HCT116 (cell line): Measurements from ENCODE around the gene LIMA1. TPM values are rescaled to one million over a fixed set of nuclear protein-coding genes. Genes with fewer than 3 reads are reported as not detected.

ENCODE experiments used
- ATAC-seq: fragments of 200-7000 bp; cut with Tn5 transposase; 2 replicates; pipeline ENCODE4 v1.9.1; 2020; ENCODE audit warnings: mild to moderate bottlenecking, moderate library complexity
- BruUV-seq: library from RNA; stranded (reverse); fragments of 400-500 nt; replicated peaks from 2 replicates; lab custom pipeline; 2021; lab: Mats Ljungman, UMichigan
- CTCF ChIA-PET: fragments of 300-600 bp; sonication (Branson Sonifier 250); formaldehyde crosslinking; loops from one replicate; lab custom pipeline; 2021; ENCODE audit warnings: antibody characterized with exemption; lab: Charles Lee
- POLR2A ChIA-PET: fragments of 300-600, 350-600 bp; sonication (Branson Sonifier 250); formaldehyde crosslinking; loops from one replicate; lab custom pipeline; 2021; ENCODE audit warnings: antibody characterized with exemption; lab: Charles Lee
- RAD21 ChIA-PET, 2 experiments: fragments of 300-600 bp; sonication (Branson Sonifier 250); formaldehyde crosslinking; loops; one replicate each; lab custom pipeline; 2023; ENCODE audit warnings: low total read pairs in 2 of 2; ENCODE audit not compliant: uncharacterized antibody in 2 of 2, unreplicated experiment in 2 of 2, low non-redundant PET in 1 of 2; lab: Charles Lee
- DNase-seq: peaks from one replicate; pipeline ENCODE4 v3.0.0-alpha.2; 2010; ENCODE audit warnings: low read depth, low spot score
- H2AFZ ChIP-seq: fragments of 200-600 bp; shearing (Covaris generic), sonication (generic); 2 replicates; pipeline ENCODE4 v1.6.1; 2017; ENCODE audit warnings: low read depth, mixed run types, mixed read lengths, antibody characterized with exemption, low read length; ENCODE audit not compliant: poor library complexity, severe bottlenecking
- H3K27ac ChIP-seq: 2 replicates; pipeline ENCODE4 v1.5.1; 2012; ENCODE audit warnings: low read depth, low read length
- H3K27me3 ChIP-seq: fragments of 200-600 bp; sonication (generic); 2 replicates; pipeline ENCODE4 v1.6.1; 2016; ENCODE audit warnings: mixed run types, low read length, mixed read lengths; ENCODE audit not compliant: insufficient read depth
- H3K36me3 ChIP-seq, 2 experiments: fragments of 200-500 bp in 1 of 2; fragments of 200-600 bp in 1 of 2; sonication (Bioruptor generic) in 1 of 2; sonication (generic) in 1 of 2; 2 replicates each; pipeline versions ENCODE4 v1.5.1 to v1.6.1; 2014 to 2016; ENCODE audit warnings: low read length in 2 of 2, inconsistent platforms in 1 of 2, mixed read lengths in 1 of 2, mixed run types in 1 of 2; ENCODE audit not compliant: insufficient read depth in 2 of 2, control insufficient read depth in 1 of 2
- H3K4me1 ChIP-seq, 2 experiments: fragments of 200-600 bp in 1 of 2; sonication (generic) in 1 of 2; 2 replicates each; pipeline versions ENCODE4 v1.5.1 to v1.6.1; 2012 to 2017; ENCODE audit warnings: low read length in 2 of 2, inconsistent platforms in 1 of 2, mild to moderate bottlenecking in 1 of 2, mixed read lengths in 1 of 2, mixed run types in 1 of 2, moderate library complexity in 1 of 2; ENCODE audit not compliant: insufficient read depth in 2 of 2, control insufficient read depth in 1 of 2
- H3K4me2 ChIP-seq: fragments of 200-600 bp; sonication (generic); 2 replicates; pipeline ENCODE4 v1.6.1; 2017; ENCODE audit warnings: mixed run types, low read length, mixed read lengths
- H3K4me3 ChIP-seq, 2 experiments: fragments of 200-600 bp in 1 of 2; sonication (generic) in 1 of 2; replicated peaks in 1 of 2; 2 replicates each; pipeline ENCODE4 v1.5.1; 2011 to 2016; ENCODE audit warnings: low read length in 2 of 2, control low read depth in 1 of 2, low read depth in 1 of 2, mild to moderate bottlenecking in 1 of 2, mixed read lengths in 1 of 2, mixed run types in 1 of 2
- H3K79me2 ChIP-seq: fragments of 200-600 bp; sonication (generic); 2 replicates; pipeline ENCODE4 v1.6.1; 2017; ENCODE audit warnings: mild to moderate bottlenecking, mixed run types, low read length, moderate library complexity, mixed read lengths; ENCODE audit not compliant: insufficient read depth
- H3K9ac ChIP-seq: fragments of 200-600 bp; sonication (generic); 2 replicates; pipeline ENCODE4 v1.6.1; 2016; ENCODE audit warnings: low read length, mixed read lengths
- H3K9me2 ChIP-seq: fragments of 200-600 bp; sonication (generic), shearing (Covaris generic); 2 replicates; pipeline ENCODE4 v1.6.1; 2017; ENCODE audit warnings: mixed run types, mild to moderate bottlenecking, moderate library complexity; ENCODE audit not compliant: insufficient read depth
- H3K9me3 ChIP-seq, 2 experiments: fragments of 200-500 bp in 1 of 2; fragments of 200-600 bp in 1 of 2; sonication (Bioruptor generic) in 1 of 2; sonication (generic) in 1 of 2; 2 replicates each; pipeline ENCODE4 v1.6.1; 2014 to 2017; ENCODE audit warnings: low read length in 2 of 2, mixed read lengths in 2 of 2, inconsistent platforms in 1 of 2, low read depth in 1 of 2, mild to moderate bottlenecking in 1 of 2, mixed run types in 1 of 2, moderate library complexity in 1 of 2; ENCODE audit not compliant: control insufficient read depth in 1 of 2, insufficient read depth in 1 of 2
- H4K20me1 ChIP-seq: fragments of 200-600 bp; sonication (generic), shearing (Covaris generic); 2 replicates; pipeline ENCODE4 v1.6.1; 2017; ENCODE audit warnings: mixed run types, mild to moderate bottlenecking, moderate library complexity; ENCODE audit not compliant: insufficient read depth
- CBX3 ChIP-seq: IDR thresholded peaks from 2 replicates; pipeline ENCODE4 v1.6.1; 2012; ENCODE audit warnings: low read depth
- CEBPB ChIP-seq: IDR thresholded peaks from 2 replicates; pipeline ENCODE4 v1.6.1; 2012; ENCODE audit warnings: low read depth
- EGR1 ChIP-seq: IDR thresholded peaks from 2 replicates; pipeline ENCODE4 v1.6.1; 2012; ENCODE audit warnings: low read depth
- ELF1 ChIP-seq: IDR thresholded peaks from 2 replicates; pipeline ENCODE4 v1.6.1; 2012; ENCODE audit warnings: low read depth, borderline replicate concordance
- EZH2 ChIP-seq: fragments of 200-600 bp; sonication (generic); IDR thresholded peaks from 2 replicates; pipeline ENCODE4 v1.6.1; 2017; ENCODE audit warnings: antibody characterized with exemption, mixed run types
- EZH2phosphoT487 ChIP-seq: fragments of 200-600 bp; IDR thresholded peaks from 2 replicates; pipeline ENCODE4 v1.6.1; 2018; ENCODE audit warnings: antibody characterized with exemption, borderline replicate concordance
- FOSL1 ChIP-seq: IDR thresholded peaks from 2 replicates; pipeline ENCODE4 v1.6.1; 2012; ENCODE audit warnings: low read depth
- JUND ChIP-seq: IDR thresholded peaks from 2 replicates; pipeline ENCODE4 v1.6.1; 2012
- POLR2A ChIP-seq: IDR thresholded peaks from 2 replicates; pipeline ENCODE4 v1.7.0; 2011; ENCODE audit warnings: borderline replicate concordance; ENCODE audit not compliant: insufficient read depth, insufficient read length; ENCODE audit errors: extremely low read depth
- POLR2AphosphoS5 ChIP-seq: IDR thresholded peaks from 2 replicates; pipeline ENCODE4 v1.6.1; 2011; ENCODE audit warnings: mild to moderate bottlenecking, low read depth, low read length, moderate library complexity
- SIN3A ChIP-seq: IDR thresholded peaks from 2 replicates; pipeline ENCODE4 v1.6.1; 2012; ENCODE audit warnings: low read depth
- SRF ChIP-seq: IDR thresholded peaks from 2 replicates; pipeline ENCODE4 v1.6.1; 2012; ENCODE audit warnings: low read depth
- TCF7L2 ChIP-seq: IDR thresholded peaks from 2 replicates; pipeline ENCODE4 v1.7.0; 2011; ENCODE audit warnings: borderline replicate concordance, inconsistent platforms; ENCODE audit not compliant: insufficient read depth, insufficient read length; ENCODE audit errors: extremely low read depth
- YY1 ChIP-seq: IDR thresholded peaks from 2 replicates; pipeline ENCODE4 v1.6.1; 2011; ENCODE audit warnings: low read length, low read depth, moderate library complexity, mild to moderate bottlenecking; ENCODE audit not compliant: insufficient replicate concordance; ENCODE audit errors: extremely low read depth
- ZFX ChIP-seq: fragments of 450-650 bp; IDR thresholded peaks from 2 replicates; pipeline ENCODE4 v1.6.1; 2017
- ZNF274 ChIP-seq: fragments of 200-500 bp; sonication (Bioruptor generic); IDR thresholded peaks from 2 replicates; pipeline ENCODE4 v1.6.1; 2014; ENCODE audit warnings: mild to moderate bottlenecking, low read depth, low read length, inconsistent platforms
- intact Hi-C: fragments of 100-400 bp; cut with micrococcal nuclease; formaldehyde crosslinking; loops from 2 replicates; pipeline ENCODE4 v1.10.0; 2022
- total RNA-seq: library from RNA; stranded (reverse); gene quantifications from one replicate; pipeline ENCODE4 v1.2.1, GENCODE V29; 2021; ENCODE audit not compliant: unreplicated experiment
- TF ChIP-seq, protein P1 (sequence below), 3 experiments: fragments of 200-600 bp in 1 of 3; sonication (generic) in 1 of 3; IDR thresholded peaks in 2 of 3; conservative IDR thresholded peaks in 1 of 3; 2 replicates each; pipeline ENCODE4 v1.5.1; 2012 to 2017; ENCODE audit warnings: low read depth in 2 of 3, low read length in 2 of 3, antibody characterized with exemption in 1 of 3, borderline replicate concordance in 1 of 3, control low read depth in 1 of 3, mild to moderate bottlenecking in 1 of 3, mixed read lengths in 1 of 3, mixed run types in 1 of 3, moderate library complexity in 1 of 3; ENCODE audit not compliant: insufficient read depth in 1 of 3
- TF ChIP-seq, protein P2 (sequence below): IDR thresholded peaks from 2 replicates; pipeline ENCODE4 v1.6.1; 2012
- TF ChIP-seq, protein P3 (sequence below): IDR thresholded peaks from 2 replicates; pipeline ENCODE4 v1.6.1; 2011; ENCODE audit warnings: mild to moderate bottlenecking, low read length, moderate library complexity; ENCODE audit not compliant: insufficient replicate concordance; ENCODE audit errors: extremely low read depth
- TF ChIP-seq, protein P4 (sequence below): IDR thresholded peaks from 2 replicates; pipeline ENCODE4 v1.6.1; 2012; ENCODE audit warnings: low read depth

The LIMA1 gene
- total RNA-seq, 1 experiment from 2014 or later: 79.6 TPM

- no peaks in the 10 kb centered on the region for H3K9me2 ChIP-seq
- RAD21 ChIA-PET: interaction anchor here (0.6 to 0.7 kb wide), 2 partner anchors 30 to 123 kb away, joined by 4 read pairs; no protein-coding TSS in a partner anchor
- CTCF ChIA-PET: interaction anchor here (0.7 kb wide), 1 partner anchor 24 kb away, joined by 4 read pairs; the partner anchor contains the start of gene CERS5
- intact Hi-C loops: no loop called here
- no peak overlapping the region for H3K4me2 ChIP-seq
- no peaks in the 10 kb centered on the region for H3K79me2 ChIP-seq
- no peak overlapping the region for H3K27ac ChIP-seq
- ATAC-seq (no peak), DNase-seq (no peak)
- H3K4me1 ChIP-seq: no peaks in the 10 kb centered on the region
- no peak overlapping the region for H3K4me3 ChIP-seq
- no TSS peak for BruUV-seq
- no peaks in the 10 kb centered on the region for H4K20me1 ChIP-seq
- H2AFZ ChIP-seq: no peak overlapping the region
- H3K9me3 ChIP-seq: no peaks in the 10 kb centered on the region
- no peaks in the 10 kb centered on the region for H3K27me3 ChIP-seq
- H3K9ac ChIP-seq: no peak overlapping the region
- TF ChIP-seq ELF1 (no peak), CBX3 (no peak), EGR1 (no peak), YY1 (no peak), ZNF274 (no peak), TCF7L2 (no peak), FOSL1 (no peak), JUND (no peak), CEBPB (no peak), SRF (no peak), EZH2phosphoT487 (no peak), POLR2AphosphoS5 (no peak), EZH2 (no peak), POLR2A (no peak), SIN3A (no peak), ZFX (no peak)
- TF ChIP-seq, protein P1, sequence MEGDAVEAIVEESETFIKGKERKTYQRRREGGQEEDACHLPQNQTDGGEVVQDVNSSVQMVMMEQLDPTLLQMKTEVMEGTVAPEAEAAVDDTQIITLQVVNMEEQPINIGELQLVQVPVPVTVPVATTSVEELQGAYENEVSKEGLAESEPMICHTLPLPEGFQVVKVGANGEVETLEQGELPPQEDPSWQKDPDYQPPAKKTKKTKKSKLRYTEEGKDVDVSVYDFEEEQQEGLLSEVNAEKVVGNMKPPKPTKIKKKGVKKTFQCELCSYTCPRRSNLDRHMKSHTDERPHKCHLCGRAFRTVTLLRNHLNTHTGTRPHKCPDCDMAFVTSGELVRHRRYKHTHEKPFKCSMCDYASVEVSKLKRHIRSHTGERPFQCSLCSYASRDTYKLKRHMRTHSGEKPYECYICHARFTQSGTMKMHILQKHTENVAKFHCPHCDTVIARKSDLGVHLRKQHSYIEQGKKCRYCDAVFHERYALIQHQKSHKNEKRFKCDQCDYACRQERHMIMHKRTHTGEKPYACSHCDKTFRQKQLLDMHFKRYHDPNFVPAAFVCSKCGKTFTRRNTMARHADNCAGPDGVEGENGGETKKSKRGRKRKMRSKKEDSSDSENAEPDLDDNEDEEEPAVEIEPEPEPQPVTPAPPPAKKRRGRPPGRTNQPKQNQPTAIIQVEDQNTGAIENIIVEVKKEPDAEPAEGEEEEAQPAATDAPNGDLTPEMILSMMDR (IDR thresholded peaks at IDR 0.05 in 2 of 3, conservative IDR thresholded peaks at IDR 0.05 in 1 of 3; ENCODE audit: borderline replicate concordance in 1 of 3, insufficient read depth in 1 of 3, low read depth in 2 of 3, low read length in 2 of 3): no peak
- TF ChIP-seq, protein P2, sequence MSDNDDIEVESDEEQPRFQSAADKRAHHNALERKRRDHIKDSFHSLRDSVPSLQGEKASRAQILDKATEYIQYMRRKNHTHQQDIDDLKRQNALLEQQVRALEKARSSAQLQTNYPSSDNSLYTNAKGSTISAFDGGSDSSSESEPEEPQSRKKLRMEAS: no peak
- TF ChIP-seq, protein P3, sequence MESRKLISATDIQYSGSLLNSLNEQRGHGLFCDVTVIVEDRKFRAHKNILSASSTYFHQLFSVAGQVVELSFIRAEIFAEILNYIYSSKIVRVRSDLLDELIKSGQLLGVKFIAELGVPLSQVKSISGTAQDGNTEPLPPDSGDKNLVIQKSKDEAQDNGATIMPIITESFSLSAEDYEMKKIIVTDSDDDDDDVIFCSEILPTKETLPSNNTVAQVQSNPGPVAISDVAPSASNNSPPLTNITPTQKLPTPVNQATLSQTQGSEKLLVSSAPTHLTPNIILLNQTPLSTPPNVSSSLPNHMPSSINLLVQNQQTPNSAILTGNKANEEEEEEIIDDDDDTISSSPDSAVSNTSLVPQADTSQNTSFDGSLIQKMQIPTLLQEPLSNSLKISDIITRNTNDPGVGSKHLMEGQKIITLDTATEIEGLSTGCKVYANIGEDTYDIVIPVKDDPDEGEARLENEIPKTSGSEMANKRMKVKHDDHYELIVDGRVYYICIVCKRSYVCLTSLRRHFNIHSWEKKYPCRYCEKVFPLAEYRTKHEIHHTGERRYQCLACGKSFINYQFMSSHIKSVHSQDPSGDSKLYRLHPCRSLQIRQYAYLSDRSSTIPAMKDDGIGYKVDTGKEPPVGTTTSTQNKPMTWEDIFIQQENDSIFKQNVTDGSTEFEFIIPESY: no peak
- TF ChIP-seq, protein P4, sequence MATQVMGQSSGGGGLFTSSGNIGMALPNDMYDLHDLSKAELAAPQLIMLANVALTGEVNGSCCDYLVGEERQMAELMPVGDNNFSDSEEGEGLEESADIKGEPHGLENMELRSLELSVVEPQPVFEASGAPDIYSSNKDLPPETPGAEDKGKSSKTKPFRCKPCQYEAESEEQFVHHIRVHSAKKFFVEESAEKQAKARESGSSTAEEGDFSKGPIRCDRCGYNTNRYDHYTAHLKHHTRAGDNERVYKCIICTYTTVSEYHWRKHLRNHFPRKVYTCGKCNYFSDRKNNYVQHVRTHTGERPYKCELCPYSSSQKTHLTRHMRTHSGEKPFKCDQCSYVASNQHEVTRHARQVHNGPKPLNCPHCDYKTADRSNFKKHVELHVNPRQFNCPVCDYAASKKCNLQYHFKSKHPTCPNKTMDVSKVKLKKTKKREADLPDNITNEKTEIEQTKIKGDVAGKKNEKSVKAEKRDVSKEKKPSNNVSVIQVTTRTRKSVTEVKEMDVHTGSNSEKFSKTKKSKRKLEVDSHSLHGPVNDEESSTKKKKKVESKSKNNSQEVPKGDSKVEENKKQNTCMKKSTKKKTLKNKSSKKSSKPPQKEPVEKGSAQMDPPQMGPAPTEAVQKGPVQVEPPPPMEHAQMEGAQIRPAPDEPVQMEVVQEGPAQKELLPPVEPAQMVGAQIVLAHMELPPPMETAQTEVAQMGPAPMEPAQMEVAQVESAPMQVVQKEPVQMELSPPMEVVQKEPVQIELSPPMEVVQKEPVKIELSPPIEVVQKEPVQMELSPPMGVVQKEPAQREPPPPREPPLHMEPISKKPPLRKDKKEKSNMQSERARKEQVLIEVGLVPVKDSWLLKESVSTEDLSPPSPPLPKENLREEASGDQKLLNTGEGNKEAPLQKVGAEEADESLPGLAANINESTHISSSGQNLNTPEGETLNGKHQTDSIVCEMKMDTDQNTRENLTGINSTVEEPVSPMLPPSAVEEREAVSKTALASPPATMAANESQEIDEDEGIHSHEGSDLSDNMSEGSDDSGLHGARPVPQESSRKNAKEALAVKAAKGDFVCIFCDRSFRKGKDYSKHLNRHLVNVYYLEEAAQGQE: no peak
- H3K36me3 ChIP-seq: peaks cover 2 to 17% of the 10 kb centered on the region in 2 experiments; a peak in 2 of 4 replicates
- POLR2A ChIA-PET: interaction anchor here (0.6 to 0.7 kb wide), 2 partner anchors 16 to 31 kb away, joined by 3 read pairs; no protein-coding TSS in a partner anchor
These were observed 92.5 kb downstream of the LIMA1 start for GRCh38 chr12:50190859-50191258.
